Measurements from ENCODE around the gene SHLD1. TPM values are rescaled to one million over a fixed set of nuclear protein-coding genes. Genes with fewer than 3 reads are reported as not detected.
A peak's percentile ranks its signal among the peaks of the same experiment; 100 is the strongest.

Gene SHLD1
- total RNA-seq, 1 experiment from 2014 or later: 13.5 TPM

DNA sequence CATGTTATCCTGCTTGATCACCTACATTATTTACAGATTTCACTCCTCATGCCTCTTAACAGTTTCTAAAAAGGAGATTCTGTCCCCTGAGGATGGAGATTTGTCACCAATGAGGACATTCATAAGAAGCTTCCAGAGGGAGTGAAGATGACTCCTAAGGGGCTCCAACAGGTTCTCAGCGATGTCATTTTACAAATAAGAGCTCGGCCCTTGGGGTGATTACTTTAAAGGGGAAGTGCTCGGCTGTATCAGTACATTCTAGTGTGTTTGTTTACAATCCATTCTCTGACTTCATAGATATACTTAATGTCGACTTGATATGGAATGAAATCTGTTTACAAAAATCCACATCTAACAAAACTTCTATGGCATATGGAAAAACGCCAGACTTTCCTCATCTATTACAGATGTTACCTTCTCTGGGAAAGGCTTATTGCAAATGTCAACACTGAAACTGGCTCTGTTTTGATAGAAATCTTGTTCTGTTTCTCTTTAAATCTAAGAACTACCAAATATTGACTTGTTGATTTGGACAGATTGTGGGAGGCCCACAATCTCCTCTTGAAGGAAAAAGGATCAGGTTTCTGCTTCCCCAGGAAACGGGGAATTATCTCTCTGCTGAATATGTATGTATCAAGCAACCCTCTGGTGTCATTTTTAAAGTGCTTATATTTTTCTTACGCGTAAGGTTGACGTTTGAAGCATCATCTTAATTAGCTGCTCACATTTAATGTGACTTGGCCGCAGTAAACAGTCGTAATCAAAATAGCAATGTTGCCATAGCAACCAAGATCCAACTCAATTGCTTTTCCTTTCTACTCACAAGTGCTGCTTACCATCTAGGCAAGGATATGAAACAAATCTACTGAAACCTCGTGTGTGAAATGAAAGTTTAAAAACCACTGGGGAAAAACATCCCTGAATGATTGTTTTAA is 95.7 kb downstream of the SHLD1 start:
- DNase-seq (ENCODE audit: low read depth): no peak

DNA sequence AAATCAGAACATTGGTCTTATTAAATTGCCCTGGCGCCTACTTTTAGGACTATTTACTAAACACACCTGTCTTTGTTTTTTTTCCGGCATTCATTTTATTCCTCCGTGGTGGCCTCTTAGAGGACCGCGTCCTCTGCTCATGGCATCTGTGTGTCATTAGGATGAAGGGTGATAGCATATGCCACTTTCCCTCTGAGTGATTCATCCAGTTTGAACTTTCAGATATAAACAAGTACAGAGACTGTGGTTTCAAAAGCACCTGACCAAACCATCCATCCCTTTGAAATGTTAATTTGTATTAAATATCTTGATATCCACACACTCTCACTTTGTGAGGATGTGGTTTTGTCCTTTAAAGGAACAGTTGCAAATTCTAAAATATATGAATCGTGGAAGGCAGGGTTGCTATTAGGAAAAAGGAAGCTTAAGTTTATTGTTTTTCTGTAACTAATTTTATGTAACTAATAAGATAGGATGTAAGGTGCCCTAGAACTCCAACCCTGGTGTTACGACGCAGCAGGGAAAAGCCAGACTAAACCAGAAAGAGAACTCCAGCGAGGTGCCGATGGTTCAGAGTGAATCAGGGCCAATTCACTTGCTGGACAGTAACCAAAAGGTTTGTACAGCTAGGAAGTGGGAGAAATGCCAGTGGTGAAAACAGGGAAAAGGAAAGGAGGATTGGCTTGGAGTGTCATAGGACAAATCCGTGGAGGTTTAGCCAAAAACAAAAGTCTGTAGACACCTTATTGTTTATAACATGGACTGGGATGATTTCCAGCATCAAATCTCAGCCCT is 98.7 kb downstream of the SHLD1 start:
- peak; percentile 92 for DNase-seq (ENCODE audit: low read depth)

DNA sequence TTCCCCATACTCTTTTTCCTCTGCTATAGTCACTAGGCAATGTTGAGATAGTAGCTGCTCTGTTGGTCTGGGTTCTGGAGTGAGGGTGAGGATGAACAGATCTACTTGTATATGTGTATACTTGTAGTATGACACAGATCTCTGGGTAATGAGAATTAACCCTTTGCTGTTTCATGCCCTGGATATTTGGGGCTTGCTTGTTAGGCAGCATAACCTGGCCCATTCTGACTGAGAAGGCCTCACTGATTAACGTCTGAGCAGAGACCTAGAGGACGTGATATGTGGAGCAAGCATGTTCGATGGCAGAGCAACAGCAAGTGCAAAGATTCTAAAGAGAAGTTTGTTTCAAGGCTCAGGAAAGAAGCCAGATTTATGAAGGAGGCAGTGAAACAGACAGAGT is 105.7 kb downstream of the SHLD1 start:
- no peak for DNase-seq (ENCODE audit: low read depth)

DNA sequence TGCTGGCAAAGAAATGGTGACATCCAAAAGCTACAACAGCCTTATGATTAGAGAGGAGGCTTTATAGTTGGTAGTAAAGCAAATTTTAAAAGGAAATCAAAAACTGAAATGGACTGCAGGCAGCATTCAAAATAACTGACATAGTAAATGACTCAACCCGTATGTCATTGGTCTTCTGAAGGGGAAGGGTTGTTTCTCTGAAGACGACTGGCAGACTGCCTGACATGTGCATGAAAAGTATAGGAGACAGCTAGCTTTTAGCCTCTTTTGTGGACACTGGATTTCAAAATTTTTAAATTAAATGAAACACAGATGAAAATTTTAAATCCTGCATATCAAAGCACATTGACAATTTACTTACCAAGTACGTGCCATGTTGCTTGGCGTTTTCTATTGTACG is 109.4 kb downstream of the SHLD1 start:
- DNase-seq (ENCODE audit: low read depth): peak; percentile 57

DNA sequence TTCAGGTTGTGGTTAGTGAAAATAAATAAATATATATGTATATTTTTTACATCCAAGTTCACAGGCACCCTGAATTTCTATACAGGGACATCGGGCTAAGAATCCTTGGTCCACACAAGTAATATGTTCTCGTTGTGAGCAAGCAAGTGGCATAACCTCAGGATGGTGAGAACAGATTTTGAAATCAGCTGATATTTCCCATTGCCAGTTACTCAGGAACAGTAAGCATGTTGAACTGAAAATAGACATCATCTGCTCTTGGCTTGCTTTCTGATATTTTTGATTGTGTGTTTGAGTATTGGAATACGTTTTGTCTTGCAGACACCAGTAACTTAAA is 112.5 kb downstream of the SHLD1 start:
- peak; percentile 10 for DNase-seq (ENCODE audit: low read depth)

DNA sequence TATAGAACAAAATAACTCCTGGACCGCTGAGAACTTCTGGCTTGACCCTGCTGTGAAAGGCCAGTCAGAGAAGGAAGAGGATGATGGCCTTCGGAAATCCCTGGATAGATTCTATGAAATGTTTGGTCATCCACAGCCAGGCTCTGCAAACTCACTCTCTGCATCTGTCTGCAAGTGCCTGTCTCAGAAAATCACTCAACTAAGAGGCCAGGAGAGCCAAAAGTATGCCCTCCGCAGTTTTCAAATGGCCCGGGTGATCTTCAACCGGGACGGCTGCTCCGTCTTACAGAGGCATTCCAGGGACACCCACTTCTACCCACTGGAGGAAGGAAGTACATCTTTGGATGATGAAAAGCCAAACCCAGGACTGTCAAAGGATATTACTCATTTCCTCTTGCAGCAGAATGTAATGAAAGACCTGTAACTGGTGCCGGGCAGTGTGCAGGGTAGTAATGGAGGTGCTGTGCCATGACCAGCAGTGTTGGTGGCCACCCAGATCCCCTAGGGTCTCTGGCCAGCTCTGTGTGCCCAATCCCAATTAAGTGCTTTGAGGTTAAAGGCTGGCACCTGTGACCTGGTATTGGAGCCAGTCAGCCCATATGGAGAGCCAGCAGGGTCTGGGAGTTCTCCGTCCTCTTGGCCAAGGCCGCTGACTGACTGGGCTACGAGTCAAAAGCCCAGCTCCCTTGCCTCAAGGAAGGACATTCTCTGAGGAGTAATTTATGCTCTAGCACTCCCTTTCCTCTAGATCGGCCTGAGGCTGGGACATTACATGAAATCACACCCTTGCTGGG is 113.0 kb downstream of the SHLD1 start:
- peak; percentile 90 for DNase-seq (ENCODE audit: low read depth)

DNA sequence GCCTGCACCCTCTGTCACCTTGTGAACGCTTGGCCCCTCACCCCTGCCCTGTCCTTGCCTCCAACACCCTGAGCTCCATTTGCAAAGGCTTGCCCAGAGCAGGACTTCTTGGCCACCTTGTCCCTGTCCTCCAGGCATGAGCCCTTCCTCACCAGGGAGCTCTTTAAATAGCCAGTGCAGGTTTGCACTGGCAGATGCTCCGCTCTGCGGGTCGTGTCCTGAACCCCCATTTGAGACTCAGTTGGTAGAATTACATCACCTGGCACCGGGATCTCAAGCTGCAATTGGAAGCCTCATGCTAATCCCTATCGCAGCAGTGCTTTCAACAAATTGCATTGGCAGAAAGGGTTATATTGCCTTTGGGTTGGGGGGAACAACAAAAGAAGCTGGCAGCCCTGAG is 114.2 kb downstream of the SHLD1 start:
- DNase-seq (ENCODE audit: low read depth): no peak

DNA sequence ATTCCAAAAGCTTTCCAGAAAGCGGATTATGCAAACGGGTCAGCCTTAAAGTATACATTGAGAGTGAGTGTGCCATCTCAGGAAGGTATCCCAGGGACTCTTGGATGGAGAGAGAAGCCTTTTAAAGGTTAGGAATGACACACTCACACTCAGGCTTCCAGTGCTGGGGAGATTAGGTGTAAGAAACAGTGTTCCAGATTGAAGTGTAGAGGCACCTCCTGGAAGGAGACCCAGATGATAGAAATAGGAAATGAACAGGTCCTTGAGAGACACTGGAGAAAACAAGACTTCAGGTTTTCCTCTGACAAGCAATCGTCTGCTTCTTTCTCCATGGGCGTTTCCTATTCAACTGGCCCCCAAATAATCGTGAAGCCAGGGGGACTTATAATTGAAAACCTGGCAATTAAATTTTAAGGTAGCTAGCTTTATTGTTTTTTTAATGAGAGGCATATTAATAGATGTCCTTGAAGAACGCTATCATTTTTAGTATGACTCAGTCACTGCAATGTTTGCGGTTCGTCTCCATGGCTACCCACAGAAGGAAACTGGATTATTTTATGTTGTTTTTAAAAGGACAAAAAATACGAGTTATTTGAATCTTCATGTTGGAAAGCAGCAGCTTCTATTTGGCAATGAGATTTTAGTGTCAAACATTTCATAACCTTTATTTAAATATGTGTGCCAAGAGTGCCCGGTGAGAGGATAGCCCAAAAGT is 114.8 kb downstream of the SHLD1 start:
- DNase-seq (ENCODE audit: low read depth): peak; percentile 80

DNA sequence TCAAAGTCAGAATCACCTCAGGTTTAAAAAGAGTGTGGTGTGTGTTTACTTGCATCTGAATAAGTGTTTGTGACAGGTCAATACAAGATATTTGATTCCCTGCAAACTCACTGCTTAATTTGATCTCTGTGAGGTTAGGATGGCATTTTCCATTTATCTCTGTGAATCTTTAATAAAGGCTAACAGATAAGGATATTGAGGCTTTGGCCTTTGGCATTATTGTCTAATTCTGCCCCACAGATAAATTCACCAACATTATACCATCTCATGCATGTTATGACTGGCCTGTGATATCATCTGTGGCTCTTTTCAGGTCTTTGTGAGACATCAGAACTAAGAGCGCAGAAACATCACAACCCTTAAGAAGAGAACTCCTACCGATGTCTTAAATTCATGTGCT is 115.4 kb downstream of the SHLD1 start:
- DNase-seq (ENCODE audit: low read depth): no peak

DNA sequence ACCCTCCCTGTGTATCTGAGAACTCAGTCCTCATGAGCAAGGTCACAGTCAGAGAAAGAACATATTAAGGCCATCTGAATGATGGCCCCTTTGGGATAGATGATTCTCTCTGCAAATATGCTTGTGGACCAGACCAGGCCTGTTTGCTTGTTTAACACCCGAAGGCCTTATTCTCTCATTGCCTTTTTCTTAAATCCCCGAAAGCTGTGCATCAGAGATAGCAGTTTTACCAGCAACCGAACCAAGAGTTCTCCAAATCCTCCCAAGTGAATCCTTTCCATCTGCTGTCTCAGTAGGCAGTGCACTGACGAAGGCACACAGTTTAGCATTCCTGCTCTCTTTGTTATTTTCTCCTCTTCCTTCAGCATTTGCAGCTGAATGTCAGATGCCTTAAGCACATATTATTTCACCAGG is 120.4 kb downstream of the SHLD1 start:
- DNase-seq (ENCODE audit: low read depth): no peak

DNA sequence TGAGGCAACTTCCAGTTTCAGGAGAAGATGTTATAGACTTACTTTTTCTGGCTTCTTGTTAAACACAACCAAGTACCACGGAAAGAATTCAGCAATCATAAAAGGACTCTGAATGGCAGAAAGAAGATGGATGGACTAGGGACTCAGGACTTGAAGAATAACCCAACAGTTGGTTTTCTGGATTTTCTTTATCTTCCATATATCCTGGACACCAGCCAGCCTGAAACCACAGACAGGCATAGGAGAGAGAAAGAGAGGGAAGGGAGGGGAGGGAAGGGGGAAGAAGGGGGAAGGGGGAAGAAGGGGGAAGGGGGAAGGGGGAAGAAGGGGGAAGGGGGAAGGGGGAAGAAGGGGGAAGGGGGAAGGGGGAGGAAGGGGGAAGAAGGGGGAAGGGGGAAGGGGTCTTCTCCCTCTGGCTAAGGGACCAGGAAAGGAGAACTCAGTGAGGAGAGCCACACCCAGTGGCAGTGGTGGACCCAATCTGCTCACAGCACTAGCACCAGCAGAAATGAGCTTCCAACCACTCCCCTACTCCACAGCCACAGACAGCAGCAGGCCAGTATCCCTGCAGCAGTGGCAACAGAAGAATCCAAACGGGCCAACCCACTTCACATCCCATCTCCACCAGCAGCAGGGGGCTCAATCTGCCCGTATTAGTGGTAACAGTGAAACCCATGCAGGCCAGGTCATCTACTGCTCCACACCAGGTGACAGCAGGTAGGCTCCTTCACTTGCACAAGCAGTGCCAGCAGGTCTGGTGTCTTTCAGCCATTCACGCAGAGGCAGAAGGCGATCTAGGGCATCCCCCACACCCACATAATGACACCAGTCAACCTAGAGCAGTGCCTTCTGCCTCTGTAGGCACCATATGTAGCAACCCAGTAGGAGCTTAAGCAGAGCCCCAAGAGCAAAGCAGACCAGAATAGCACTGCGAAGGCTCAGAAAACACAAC is 121.5 kb downstream of the SHLD1 start:
- no peak for DNase-seq (ENCODE audit: low read depth)

DNA sequence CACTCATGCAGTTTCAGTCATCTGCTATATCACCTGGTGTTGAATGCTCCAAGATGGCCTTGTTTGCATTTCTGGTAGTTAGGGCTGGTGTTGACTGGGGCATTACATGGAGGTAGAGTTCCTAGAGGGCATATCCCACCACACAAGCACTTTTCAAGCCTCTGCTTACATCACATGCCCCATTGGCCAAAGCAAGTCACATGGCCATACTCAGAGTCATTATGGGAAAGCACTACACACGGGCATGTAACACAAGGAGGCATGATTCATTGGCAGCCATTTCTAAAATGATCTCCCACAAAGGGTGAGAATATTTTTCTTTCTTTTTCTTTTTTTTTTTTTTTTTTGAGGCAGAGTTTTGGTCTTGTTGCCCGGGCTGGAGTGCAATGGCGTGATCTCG is 126.9 kb downstream of the SHLD1 start:
- peak; percentile 15 for DNase-seq (ENCODE audit: low read depth)

DNA sequence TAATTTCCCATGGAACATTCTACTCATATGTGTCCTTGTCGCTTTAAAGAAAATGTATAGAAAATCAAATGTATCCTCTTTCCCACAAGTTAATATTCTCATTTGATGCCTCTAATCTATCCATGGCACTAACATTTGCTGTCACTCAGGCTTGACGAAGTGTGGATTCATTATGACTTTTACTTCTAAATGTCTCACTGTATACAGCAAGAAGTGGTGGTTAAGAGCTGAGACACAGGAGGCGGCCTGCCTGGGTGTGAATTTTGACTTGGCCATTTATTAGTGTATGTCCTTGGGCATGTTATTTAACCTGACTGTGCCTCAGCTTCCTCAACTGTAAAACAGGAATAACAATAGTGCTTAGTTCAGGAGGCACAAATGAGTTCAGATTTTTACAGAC is 130.1 kb downstream of the SHLD1 start:
- no peak for DNase-seq (ENCODE audit: low read depth)

DNA sequence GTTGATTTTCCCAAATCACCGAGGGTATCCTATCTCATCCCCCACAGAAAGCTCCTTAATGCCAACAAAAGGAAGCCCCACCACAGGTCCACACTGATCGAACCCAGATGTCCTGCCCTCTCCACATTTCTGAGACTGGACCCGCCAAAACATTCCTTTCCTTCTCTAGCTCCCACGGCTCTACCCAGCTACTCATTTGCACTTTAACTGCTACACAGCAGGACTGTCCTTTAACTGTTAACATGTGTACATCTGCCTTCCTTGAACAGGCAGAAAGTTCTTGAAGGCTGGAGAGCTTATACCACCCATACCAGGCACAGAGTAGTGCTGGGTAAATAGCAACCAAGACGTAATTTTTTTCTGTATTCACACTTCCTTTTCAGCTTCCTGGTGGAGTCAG is 131.5 kb downstream of the SHLD1 start:
- no peak for DNase-seq (ENCODE audit: low read depth)

DNA sequence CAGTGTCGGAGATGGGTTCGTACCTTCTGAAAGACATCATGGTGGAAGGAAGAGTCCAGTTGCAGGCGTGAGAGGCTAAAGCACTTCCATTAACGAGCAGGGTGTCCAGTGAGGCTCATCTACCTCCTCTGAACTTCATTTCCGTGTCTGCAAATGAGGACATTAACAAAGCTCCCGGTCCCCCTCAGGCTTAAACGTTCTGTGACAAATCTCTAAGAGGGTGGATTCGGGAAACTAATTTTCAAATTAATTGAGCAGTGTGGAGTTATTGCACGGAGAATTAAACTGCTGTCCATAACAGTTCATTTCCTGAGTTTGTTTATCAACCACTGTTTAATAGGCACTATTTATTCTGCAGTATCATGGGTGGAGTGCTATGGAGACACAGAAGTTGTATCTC is 132.0 kb downstream of the SHLD1 start:
- no peak for DNase-seq (ENCODE audit: low read depth)

DNA sequence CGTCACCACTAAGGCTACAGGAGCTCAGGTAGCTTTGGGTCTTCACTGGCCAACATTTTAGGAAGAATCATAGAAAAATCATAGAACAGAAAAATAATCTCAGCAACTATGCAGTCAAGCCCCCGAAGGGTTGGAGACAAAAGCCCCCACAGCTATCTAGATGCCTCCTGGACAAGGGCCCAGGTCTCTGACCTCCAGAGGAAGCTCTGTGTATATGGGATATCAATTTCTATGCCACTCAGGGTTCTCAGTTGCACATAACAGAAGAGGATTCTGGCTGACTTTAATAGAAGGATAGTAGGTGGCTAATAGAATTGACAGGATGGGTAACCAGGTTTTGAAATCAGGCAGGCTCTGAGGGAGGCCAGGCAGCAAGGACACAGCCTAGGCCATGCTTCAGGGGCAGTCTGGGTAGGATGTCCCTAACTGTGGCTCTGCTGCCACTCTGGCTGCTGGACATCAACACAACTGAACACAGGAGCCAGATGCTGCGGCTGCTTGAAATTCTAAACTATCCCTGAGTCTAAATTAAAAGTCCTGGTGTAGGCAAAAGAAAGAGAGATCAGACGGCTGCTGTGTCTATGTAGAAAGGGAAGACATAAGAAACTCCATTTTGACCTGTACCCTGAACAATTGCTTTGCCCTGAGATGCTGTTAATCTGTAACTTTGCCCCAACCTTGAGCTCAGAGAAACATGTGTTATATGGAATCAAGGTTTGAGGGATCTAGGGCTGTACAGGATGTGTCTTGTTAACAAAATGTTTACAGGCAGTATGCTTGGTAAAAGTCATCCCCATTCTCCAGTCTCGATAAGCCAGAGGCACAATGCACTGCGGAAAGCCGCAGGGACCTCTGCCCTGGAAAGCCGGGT is 134.5 kb downstream of the SHLD1 start:
- no peak for DNase-seq (ENCODE audit: low read depth)

DNA sequence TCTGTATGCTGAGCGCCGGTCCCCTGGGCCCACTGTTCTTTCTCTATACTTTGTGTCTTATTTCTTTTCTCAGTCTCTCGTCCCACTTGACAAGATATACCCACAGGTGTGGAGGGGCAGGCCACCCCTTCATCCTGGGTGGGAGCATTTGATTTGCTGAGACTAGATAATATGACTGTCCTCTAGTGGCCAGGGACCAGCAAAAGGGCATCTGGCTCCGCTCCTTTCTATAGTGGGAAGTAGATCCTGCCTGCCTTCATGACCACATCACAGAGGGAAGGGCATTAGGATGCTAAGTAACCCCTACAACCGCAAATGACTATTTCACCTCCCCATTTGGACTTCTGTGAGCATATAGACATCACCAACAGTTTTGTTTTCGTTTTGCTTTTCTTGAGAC is 135.7 kb downstream of the SHLD1 start:
- no peak for DNase-seq (ENCODE audit: low read depth)

DNA sequence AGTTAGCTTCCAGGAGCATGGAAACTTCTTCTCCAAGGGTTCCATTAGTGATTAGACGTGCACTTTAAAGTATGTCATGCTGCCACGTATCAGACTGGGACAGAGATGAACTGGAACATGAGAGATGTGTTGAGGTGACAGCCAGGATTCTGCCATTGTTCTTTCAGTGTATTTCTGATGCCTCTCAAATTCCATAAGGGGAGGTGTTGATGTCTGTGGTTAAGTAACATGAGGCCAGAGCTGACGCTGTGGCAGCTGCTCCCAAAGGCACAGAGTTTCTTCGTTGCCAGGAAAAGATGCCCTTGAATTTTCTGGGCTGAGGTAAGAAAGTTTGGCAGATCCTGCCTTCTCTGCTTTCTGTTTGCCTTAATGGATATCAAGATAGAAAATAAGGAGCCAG is 136.6 kb downstream of the SHLD1 start:
- DNase-seq (ENCODE audit: low read depth): peak; percentile 34

DNA sequence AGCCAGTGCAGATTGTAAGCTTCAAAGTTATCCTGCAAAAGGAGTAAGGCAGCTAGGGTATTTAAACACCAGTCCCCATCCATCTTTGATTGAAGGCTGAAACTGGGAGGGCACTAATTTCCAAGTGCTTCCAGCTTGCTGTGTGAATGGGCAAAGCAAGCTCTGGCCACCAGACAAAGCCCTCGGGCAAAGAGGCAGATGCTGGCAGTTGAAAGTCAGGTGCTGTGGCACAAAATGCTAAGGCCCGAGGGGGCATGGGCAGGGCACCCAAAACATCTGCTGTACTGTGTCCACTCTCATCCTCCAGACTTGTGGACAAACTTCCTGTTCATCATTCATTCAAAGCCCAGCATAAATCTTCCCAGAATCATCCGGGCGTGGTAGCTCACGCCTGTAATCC is 137.2 kb downstream of the SHLD1 start:
- DNase-seq (ENCODE audit: low read depth): peak; percentile 12

Measured in M059J (cell line).